Renal cortical epithelial cell (primary cell): ENCODE results near the gene VAMP1. TPM values are rescaled to one million over a fixed set of nuclear protein-coding genes. Genes with fewer than 3 reads are reported as not detected.
A peak's percentile ranks its signal among the peaks of the same experiment; 100 is the strongest.
"Not testable (repeated sequence)": the region's sequence is repeated elsewhere in the genome, so short reads cannot be mapped to it uniquely, and the experiment has no call there.

Experiments used
- DNase-seq: peaks from one replicate; pipeline ENCODE4 v3.0.0-alpha.2; 2011; ENCODE audit warnings: low read depth
- total RNA-seq: library from RNA; depleted of rRNA; stranded (reverse); fragments of >200 nt; gene quantifications from 2 replicates; pipeline ENCODE4 v1.2.3, GENCODE V29; 2014

Gene VAMP1
- total RNA-seq, 1 donor from 2014 or later, result 1.8 TPM

DNA sequence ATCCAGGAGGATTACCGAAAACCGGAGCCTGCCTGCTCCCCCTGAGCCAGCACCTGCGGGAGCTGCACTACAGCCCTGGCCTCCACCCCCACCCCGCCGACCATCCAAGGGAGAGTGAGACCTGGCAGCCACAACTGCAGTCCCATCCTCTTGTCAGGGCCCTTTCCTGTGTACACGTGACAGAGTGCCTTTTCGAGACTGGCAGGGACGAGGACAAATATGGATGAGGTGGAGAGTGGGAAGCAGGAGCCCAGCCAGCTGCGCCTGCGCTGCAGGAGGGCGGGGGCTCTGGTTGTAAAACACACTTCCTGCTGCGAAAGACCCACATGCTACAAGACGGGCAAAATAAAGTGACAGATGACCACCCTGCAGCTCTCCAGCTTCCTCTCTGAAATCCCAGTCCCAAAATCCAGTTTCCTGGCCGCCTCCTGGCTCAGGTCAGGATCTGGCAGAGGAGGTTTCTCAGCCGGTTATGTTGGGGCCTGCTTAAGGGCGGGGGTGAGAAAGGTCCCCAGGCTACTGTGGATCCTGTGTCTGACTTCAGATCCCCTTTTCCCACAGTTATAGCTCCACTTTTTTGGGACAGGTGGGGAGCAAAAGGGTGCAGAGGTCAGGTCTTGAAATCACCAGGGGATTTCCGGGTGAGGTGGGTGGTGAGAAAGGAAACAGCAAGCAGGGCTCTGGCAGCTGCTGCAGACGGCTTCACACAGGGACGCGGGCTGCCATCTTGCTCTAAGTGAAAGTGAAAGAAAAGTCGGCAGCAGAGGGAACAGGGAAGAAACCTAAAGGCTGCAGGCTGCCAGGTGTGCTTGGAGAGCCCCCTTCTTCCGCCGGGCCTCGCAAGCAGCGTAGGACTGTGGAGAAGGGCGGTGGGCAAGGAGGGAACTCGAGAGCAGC, 18.9 kb downstream of the VAMP1 start, which contains the start of gene TAPBPL:
Gene TAPBPL (plus strand): TSS at position 695 of the 897 bp plus-strand sequence. CDS start 207 bp downstream, outside the sequence.
- peak; percentile 75 for DNase-seq

DNA sequence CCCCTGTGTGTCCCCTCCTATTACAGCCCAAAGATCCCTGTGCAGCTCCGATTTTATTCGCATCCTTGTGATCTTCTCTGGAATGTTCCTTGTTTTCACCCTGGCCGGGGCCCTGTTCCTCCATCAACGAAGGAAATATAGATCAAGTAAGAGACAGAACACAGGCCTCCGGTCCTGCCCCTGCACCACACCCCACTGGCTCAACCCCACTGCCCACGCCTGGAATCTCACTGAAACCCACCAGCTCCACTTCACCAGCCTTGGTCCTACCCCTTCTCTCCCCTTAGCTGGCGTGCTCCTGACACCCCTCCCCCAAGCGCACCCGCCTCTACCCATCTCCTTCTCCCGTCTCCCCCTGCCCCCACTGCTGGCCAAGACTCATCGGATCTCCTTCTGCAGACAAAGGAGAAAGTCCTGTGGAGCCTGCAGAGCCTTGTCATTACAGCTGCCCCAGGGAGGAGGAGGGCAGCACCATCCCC, 19.6 kb downstream of the VAMP1 start:
- DNase-seq, result no peak

DNA sequence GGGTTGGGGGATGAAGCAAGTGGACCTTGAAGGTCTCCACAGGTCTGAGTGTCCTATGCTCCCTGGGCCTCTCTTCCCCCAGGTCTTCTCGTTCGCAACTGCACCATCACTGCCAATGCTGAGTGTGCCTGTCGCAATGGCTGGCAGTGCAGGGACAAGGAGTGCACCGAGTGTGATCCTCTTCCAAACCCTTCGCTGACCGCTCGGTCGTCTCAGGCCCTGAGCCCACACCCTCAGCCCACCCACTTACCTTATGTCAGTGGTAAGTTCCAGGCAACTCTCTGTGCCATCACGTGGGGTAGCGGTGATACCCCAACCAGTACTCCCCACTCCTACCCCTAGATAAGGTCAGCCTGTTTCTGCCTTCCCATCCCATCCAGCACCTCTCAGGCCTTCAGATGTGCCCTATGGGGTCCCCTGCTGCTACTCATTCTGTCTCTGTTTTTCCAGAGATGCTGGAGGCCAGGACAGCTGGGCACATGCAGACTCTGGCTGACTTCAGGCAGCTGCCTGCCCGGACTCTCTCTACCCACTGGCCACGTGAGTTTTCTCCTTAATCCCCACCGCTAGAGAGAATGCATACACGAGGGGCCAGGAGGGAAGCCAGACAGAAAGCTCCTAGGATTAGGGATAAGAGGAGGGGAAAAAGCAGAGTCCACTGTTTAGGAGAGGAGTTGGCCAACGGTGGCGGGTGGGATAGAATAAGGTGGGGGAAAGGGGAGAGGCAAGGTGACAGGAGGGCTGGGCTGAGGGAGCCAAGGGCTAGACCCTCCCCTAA, 20.2 kb downstream of the VAMP1 start:
- DNase-seq, result no peak

DNA sequence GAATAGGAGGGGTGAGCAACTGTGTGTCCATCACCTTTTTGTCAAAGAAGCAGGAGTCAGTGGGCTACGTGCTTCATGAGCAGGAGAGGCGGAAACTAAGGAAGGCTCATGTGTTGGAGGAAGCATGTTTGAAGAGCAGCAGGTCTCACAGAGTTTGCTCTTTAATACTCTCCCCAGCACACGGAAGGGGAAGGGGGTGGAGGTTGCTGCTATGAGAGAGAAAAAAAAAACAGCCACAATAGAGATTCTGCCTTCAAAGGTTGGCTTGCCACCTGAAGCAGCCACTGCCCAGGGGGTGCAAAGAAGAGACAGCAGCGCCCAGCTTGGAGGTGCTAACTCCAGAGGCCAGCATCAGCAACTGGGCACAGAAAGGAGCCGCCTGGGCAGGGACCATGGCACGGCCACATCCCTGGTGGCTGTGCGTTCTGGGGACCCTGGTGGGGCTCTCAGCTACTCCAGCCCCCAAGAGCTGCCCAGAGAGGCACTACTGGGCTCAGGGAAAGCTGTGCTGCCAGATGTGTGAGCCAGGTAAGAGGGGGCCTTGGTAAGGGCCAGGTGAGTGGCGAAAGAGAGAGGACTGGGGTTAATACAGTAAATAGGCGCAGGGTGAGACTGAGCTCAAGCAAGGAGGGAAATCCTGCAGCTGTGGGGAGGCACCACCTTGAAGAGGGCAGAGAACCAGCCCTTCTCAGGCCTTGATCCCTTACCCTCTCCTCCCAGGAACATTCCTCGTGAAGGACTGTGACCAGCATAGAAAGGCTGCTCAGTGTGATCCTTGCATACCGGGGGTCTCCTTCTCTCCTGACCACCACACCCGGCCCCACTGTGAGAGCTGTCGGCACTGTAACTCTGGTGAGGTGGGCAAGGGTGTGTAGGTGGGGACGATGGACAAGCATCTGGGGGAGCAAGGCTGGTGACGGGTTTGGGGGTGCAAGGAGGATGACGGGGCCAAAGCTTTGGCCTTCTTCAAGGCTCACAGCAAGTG, 25.5 kb downstream of the VAMP1 start, which contains the start of gene CD27:
Gene CD27 (plus strand): TSS at position 252 of the 985 bp plus-strand sequence. CDS start 141 bp downstream, at position 393.
- DNase-seq, result no peak

DNA sequence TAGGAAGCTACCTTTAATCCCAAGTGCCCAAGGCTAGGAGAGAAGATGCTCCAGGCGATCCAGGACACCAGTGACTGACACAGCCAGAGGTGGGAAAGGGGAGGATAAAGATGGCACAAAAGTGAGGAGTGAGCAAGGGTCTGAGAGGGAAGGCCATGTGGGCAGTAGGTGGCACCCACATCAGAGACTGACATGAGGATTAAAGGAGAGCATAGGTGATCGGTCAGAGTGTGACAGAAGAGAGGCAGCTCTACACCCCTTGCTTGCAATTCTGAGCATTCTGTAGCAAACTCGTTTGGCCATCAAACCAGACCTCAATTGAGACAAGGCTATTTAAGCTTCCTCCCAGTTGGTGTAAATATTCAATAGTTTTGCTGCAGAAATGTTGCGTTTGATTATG, 26.4 kb downstream of the VAMP1 start:
- DNase-seq, result no peak

DNA sequence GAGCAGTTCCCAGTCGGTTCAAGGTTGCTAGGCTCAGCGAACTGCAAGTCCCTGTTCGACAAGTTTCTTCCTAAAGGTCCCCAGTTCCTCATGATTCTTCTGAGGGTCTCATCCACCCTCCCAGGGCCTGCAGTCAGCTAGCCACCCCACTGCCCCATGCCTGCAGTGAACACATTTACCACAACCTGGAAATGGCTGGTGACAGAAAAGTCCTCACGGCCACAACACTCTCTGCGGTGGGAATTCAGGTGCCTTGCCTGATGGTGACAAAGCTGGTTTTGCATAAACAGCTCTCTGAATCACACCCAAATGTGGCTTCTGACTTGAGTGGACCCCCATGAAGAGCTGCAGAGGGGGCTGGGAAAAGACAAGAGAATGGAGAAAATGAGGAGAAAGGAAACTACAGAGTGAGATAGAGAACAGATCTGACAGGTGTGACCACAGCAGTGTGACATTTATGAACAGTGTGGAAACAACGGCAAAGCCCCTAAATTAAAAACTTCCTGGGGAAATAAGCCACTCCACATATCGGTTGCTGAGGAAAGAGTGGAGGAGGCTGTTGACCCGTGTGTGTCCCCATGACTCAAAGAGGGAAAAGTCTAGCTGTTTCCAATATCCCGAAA, 27.0 kb downstream of the VAMP1 start:
- DNase-seq, result no peak

DNA sequence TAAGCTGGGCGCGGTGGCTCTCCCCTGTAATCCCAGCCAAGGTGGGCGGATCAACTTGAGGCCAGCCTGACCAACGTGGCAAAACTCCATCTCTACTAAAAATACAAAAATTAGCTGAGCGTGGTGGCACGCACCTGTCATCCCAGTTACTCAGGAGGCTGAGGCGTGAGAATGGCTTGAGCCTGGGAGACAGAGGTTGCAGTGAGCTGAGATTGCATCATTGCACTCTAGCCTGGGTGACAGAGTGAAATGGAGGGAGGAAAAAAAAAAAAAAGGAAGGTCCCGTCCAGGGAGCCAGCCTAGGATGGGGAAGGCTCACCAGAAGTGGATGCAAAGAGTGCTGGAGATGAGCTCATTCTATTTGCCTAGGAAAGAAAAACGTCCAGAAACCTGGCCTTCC, 27.6 kb downstream of the VAMP1 start:
- no peak for DNase-seq

DNA sequence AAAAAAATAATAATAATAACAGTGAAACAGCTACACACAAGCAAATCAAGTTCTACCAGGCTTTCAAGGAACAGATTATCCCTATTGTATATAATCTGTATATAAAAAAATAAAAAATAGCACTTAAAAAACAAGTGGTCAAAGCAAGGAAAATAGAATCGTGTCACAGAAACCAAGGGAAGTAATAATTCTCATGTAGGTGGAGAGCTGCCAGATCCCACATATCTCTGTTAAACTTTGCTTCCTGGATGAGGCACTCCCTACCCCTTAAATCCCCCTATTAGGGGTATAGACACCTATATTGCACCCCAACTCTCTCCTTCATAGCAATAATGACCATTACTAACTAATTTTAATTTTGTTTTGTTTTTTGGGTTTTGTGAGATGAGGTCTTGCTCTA, 30.1 kb downstream of the VAMP1 start:
- DNase-seq, result no peak

DNA sequence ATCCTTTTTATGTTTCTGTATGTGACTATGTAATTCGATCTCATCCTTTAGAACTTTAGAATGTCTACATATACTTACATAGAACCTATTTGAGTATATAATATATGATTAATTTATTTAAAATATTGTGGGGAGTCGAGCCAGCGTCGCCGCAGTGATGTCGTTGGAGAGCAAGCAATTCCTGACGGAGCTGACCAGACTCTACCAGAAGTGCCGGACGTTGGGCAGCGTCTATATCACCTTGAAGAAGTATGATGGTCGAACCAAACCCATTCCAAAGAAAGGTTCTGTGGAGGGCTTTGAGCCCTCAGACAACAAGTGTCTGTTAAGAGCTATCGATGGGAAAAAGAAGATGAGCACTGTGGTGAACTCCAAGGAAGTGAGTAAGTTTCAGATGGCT, 32.1 kb downstream of the VAMP1 start:
- DNase-seq, result no peak

DNA sequence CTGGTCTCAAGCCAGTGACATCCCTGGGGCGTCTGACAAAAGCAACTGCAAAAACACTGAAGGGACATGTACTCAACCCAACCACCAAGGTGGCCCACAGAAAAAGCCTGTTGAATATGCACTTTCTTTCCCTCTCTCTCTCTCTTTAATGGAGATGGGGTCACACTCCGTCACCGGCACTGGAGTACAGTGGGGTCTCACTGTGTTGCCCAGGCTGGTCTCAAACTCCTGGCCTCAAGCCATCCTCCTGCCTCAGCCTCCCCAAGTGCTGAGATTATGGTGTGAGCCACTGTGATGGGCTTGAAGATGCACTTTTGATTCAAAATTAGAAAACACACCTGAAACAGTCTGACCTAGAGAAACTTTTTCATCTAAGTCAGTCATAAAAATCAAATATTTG, 32.9 kb downstream of the VAMP1 start:
- no peak for DNase-seq

DNA sequence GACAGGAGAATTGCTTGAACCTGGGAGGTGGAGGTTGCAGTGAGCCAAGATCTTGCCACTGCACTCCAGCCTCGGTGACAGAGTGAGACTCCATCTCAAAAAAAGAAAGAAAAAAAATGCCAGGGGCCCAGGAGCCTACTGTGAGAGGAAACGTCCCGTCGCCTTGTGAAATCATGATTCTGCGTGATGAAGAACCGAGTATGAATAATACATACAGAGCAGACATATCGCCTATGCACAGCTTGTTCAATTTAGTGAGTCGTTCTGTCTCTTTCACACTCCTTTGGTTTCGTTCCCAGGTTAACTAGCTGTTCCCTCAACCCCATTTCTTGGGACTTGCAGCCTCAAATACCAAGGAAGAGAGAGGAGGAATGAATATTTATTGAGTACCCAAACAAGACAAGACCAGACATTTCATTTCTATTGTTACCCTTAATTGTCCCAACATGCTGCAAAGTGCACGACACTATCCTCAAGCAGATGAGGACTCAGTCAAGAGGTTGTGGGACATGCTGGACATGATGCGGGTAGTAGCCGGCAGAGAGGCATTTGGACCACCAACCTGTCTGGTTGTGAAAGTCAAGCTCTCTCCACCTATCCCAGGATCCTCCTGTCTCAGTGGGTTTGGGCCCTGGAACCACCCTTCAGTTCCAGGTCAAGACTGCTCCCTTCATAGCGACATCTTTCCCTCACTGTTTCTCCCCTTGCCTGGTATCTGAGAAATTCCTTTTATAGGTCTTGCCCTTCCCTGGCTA, 34.3 kb downstream of the VAMP1 start:
- no peak for DNase-seq

DNA sequence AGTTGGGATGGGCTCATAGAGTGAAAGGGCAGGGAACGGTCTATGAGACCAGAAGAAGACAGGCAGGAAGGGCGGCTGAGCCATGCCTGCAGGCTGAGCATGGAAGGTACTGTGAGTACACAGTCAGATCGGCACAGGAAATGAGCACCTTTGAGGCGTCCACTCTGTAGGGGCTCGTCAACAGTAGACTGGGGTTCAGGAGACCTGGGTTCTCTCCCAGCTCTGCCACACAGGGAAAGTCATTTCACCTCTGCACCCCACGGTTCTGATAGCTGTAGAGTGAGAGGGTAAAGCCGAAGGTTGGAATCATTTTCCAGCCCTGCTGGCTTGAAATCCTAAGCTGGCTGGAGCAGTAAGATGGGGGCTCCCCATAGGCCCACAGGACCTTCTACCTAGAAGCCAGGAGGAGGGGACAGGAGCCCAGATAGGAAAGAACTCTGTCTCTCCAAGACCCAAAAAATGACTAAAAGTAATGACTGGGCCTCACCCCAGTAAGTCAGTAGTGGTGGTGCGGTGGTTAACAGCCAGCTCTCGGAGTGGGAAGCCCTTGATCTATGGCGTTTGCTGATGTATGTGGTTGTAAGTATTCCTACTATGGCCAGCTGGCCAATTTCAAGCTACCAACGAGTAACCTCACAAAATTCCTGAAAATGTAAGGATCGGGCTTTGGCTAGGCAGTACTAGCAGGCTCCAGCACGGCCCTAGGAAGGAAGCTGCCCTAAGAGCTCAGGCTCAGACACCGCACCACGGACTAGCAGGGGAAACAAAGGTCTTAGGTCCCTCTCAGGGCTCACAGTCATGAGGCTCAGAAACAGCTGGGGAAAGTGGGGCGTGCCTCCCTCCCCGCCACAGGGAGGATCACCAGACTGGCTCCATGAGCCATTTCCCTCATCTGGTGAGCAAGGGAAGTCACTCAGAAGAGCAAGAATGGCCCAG, 36.0 kb downstream of the VAMP1 start:
- no peak for DNase-seq

DNA sequence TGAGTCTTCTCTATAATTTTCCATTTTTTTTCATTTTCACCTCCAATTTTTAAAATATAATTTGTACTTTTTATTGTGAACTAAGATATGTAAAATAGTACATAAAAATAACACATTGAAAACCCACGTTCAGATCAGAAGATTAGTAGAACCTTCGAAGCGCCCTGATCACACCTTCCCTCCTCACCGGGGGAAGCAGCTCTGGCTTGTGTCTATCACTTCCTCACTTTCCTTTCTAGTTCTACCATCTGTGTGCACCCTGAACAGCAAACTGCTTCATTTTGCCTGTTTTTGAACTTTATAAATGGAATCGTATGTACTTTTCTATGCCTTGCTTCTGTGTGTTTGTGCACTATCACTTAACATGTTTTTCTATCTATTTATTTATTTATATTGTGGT, 37.5 kb downstream of the VAMP1 start:
- DNase-seq, result no peak

DNA sequence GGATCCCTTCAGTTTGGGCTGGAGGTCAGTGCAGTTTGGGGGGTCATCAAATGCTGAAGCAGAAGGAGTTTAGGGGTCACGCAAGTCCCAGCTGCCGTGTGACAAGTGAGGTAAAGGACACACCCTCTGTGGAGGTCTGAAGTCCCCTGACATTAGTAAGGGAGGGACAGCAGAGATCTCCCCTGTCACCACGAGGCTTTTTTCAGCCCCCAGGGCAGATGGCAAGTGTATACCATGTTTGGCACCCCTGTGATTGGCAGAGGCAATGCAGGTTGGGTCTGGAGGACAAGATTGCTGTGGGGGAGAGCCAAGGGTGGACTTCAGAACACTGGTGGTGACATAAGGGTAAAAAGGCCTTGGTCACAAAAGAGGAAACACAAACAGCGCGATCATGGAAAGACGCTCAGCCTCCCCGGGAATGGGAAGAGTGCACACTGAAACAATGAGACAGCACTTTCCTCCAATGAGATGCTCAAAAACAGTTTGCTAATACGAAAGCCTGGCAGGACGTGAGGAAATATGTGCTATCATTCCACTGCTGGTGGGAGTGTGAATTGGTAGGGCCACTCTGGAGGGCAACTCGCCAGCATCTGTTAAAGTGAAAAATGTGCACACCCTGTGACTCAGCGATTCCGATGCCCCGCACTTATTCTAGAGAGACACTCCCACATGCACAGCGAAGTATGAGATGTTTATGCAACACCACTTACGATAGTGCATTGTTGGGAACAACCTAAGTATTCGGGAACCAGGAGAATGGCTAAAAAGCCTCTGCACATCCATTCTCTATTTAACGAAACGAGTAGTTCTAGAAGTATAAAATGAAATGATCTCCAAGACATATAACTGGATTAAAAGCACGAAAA, 40.1 kb downstream of the VAMP1 start:
- DNase-seq, result peak; percentile 96

DNA sequence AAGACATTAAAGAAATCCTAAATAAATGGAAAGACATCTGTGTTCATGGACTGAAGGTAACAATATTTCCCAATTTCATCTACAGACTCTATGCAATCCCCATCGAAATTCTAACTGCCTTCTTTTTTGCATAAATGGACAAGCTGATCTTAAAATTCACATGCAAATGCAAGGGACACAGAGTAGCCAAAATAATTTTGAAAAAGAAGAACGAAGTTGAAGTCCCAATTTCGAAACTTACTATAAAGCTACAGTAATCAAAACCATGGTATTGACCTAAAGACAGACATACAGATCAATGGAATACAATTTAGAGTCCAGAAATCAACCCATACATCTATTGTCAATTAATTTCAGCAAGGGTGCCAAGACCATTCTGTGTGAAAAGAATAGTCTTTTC, 42.2 kb downstream of the VAMP1 start:
- no peak for DNase-seq

DNA sequence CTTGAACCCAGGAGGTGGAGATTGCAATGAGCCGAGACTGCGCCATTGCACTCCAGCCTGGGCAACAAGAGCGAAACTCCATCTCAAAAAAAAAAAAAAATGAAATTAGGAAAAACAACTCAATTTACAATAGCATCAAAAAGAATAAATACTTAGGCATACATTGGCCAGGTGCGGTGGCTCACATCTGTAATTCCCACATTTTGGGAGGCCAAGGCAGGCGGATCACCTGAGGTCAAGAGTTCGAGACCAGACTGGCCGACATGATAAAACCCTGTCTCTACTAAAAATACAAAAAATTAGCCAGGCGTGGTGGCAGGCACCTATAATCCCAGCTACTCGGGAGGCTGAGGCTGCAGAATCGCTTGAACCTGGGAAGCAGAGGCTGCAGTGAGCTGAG, 42.7 kb downstream of the VAMP1 start:
- DNase-seq, result not testable (repeated sequence)

DNA sequence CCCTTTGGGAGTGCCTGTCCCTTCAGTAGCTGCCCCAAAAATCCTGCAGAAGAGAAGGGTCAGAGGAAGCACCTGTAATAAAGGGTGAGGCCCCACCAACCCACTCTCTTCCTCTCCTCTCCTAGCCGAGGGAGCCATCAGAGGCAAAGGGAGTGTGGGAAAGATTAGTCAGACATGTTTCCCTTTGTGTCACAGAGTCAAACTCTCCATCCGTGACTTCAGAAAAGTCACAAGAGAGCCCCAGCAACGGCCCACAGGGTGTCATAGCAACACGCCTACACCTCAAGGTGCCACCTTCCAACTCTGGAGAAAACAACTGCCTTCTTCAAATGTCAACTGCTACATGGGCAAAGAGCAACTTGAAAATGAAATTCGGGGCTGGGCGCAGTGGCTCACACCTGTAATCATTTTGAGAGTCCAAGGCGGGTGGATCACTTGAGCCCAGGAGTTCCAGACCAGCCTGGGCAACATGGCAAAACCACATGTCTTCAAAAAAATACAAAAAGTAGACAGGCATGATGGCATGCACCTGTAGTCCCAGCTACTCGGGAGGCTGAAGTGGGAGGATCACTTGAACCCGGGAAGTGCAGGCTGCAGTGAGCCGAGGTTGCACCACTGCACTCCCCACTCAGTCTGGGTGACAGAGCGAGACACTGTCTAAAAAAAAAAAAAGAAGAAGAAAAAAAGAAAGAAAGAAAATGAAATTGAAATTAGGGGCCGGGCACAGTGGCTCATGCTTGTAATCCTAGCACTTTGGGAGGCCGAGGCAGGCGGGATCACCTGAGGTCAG, 43.4 kb downstream of the VAMP1 start:
- peak; percentile 88 for DNase-seq
